Measurements from ENCODE around the gene INSIG2.
A peak's percentile ranks its signal among the peaks of the same experiment; 100 is the strongest.

The INSIG2 gene

DNA sequence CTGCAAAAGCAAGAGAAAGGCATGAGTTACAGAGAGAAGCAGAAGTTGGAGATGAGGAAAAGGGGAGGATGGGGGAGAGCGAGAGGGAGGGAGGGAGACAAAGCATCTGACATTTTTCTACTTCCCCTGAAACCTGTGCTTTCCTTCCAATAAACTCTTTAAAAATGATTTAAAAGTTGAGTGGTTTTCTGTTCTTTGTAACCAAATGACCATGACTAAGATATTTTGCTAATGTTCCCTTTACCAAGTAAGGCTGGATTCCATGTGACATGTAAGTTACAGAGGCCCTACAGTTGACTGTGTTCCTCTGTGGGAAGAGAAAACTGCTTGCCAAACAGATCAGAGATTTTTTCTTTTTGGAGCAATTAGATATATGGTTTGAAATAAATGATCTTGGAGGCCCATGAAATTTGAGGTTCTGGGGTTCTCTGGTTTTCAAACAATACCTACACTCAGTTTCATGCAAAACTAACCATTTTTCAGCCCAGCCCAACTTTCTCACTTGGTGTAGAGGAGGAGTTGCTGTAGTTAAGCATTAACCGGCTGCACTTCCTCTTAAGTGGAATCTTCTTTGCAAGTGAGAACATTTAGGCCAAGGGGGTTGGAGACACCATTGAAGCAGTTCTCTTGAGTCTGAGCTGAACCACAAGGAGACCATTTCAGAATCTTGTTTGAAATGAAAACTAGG lies 34.5 kb downstream of the INSIG2 start:
- no peaks in the 10 kb centered on the region for H3K27me3 ChIP-seq (ENCODE audit: control insufficient read depth in 5 of 5, insufficient read depth in 4 of 5, low read length in 5 of 5)
- peak overlapping the region; percentile 81 for H3K27ac ChIP-seq (ENCODE audit: low read depth, low read length)
- H3K4me3 ChIP-seq (ENCODE audit: low read depth in 1 of 5, low read length in 5 of 5): no peak overlapping the region

DNA sequence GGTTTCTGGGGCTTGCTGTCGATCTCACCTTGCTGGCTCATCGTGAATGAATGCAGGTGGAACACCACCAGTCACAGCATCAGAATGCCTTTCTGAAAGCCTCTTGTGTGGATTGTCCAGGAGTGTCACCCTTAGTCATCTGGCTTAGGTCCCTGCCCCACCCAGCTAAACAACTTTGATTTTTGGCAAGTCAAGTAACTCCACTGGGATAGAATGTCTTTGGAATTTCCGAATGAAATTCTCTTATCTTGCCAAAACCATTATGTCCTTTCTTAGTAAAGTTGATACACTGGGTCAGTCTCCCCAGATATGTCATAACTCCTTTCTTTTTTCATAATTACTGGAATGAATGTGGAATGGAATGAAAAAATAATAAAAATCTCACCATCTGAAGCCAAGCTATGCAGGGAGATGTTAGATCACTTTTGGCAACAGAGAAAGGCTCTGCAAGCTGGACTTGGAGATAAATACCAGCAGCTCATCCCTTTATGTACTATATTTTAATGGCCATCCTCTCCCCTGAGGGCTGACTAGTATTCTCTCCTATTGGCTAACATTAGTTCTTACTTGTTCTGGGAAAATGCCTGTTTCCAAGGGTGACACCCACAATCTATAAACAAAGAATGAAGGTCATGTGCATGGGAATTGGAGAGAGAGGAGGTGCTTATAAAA lies 35.4 kb downstream of the INSIG2 start:
- H3K4me1 ChIP-seq (ENCODE audit: control insufficient read depth in 5 of 5, insufficient read depth in 5 of 5, low read length in 5 of 5): peaks cover 2 to 39% (median 30%) of the 10 kb centered on the region in 5 donors
- peak overlapping the region; percentile 81 for H3K27ac ChIP-seq (ENCODE audit: low read depth, low read length)
- no peak overlapping the region for H3K4me3 ChIP-seq (ENCODE audit: low read depth in 1 of 5, low read length in 5 of 5)
- no peaks in the 10 kb centered on the region for H3K27me3 ChIP-seq (ENCODE audit: control insufficient read depth in 5 of 5, insufficient read depth in 4 of 5, low read length in 5 of 5)
- H3K36me3 ChIP-seq (ENCODE audit: control insufficient read depth in 5 of 5, insufficient read depth in 5 of 5, low read length in 5 of 5): no peaks in the 10 kb centered on the region
- H3K9me3 ChIP-seq (ENCODE audit: control insufficient read depth in 5 of 5, low read length in 5 of 5): no peaks in the 10 kb centered on the region
- peak overlapping the region in 1 of 5 donors; percentile 22 for H3K9ac ChIP-seq (ENCODE audit: low read length in 5 of 5)

More for the DNA sequence above, 34.5 kb downstream of the INSIG2 start:
- Histone ChIP-seq H3K4me1 (ENCODE audit: control insufficient read depth in 5 of 5, insufficient read depth in 5 of 5, low read length in 5 of 5) (peaks cover 2 to 39% (median 30%) of the 10 kb centered on the region in 5 donors), H3K36me3 (ENCODE audit: control insufficient read depth in 5 of 5, insufficient read depth in 5 of 5, low read length in 5 of 5) (no peaks in the 10 kb centered on the region), H3K9me3 (ENCODE audit: control insufficient read depth in 5 of 5, low read length in 5 of 5) (no peaks in the 10 kb centered on the region), H3K9ac (ENCODE audit: low read length in 5 of 5) (peak overlapping the region in 1 of 5 donors; percentile 22)

DNA sequence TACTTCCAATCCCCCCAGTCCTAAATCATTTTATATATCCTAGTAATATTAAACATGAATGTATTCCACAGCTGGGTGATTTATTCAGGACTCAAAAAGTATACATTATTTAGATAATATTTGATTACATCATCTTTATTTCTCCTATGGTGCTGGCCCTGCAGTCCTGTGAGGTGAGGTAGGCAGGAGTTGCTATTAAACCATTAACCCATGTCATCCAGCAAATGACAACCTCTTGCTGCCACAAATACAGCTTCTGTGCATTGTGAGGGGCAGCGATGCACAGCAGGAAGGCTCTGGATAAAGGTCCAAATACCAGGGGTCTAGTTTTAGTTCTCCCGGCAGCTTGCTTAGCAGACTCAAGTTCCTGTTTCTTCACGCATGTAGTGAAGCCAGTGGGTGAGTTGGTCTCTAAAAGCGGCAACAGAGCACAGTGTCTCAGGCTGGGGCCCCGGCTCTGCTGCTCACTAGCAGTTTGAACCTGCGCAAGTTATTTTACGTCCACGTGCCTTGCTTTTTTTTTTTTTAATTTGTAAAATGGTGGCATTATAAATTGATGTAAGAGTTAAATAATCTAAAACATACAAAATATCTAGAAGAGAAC lies 36.1 kb downstream of the INSIG2 start:
- Histone ChIP-seq H3K9ac (ENCODE audit: low read length in 5 of 5) (no peak overlapping the region), H3K4me1 (ENCODE audit: control insufficient read depth in 5 of 5, insufficient read depth in 5 of 5, low read length in 5 of 5) (peaks cover 2 to 36% (median 28%) of the 10 kb centered on the region in 5 donors), H3K27ac (ENCODE audit: low read depth, low read length) (peak overlapping the region; percentile 81)

DNA sequence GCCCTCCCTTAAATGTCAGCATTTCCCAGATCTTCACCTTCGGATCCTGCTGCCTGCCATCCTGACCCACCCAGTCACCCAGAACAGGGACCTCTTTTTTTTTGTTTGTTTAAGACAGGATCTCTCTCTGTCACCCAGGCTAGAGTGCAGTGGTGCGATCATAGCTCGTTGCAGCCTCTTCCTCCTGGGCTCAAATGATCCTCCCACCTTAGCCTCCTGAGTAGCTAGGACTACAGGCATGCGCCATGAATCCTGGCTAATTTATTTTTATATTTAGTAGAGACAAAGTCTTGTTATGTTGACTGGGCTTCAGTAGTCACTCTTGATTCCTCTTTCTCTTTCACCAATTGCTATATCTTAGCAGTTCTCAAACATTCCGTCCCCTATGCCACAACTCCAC lies 39.0 kb downstream of the INSIG2 start:
- Histone ChIP-seq H3K4me3 (ENCODE audit: low read depth in 1 of 5, low read length in 5 of 5) (no peak overlapping the region), H3K9me3 (ENCODE audit: control insufficient read depth in 5 of 5, low read length in 5 of 5) (no peaks in the 10 kb centered on the region), H3K36me3 (ENCODE audit: control insufficient read depth in 5 of 5, insufficient read depth in 5 of 5, low read length in 5 of 5) (no peaks in the 10 kb centered on the region), H3K27ac (ENCODE audit: low read depth, low read length) (no peak overlapping the region), H3K4me1 (ENCODE audit: control insufficient read depth in 5 of 5, insufficient read depth in 5 of 5, low read length in 5 of 5) (peaks cover 2 to 23% (median 21%) of the 10 kb centered on the region in 5 donors), H3K9ac (ENCODE audit: low read length in 5 of 5) (no peak overlapping the region), H3K27me3 (ENCODE audit: control insufficient read depth in 5 of 5, insufficient read depth in 4 of 5, low read length in 5 of 5) (no peaks in the 10 kb centered on the region)

More for the DNA sequence above, 36.1 kb downstream of the INSIG2 start:
- Histone ChIP-seq H3K9me3 (ENCODE audit: control insufficient read depth in 5 of 5, low read length in 5 of 5) (no peaks in the 10 kb centered on the region), H3K4me3 (ENCODE audit: low read depth in 1 of 5, low read length in 5 of 5) (no peak overlapping the region), H3K36me3 (ENCODE audit: control insufficient read depth in 5 of 5, insufficient read depth in 5 of 5, low read length in 5 of 5) (no peaks in the 10 kb centered on the region), H3K27me3 (ENCODE audit: control insufficient read depth in 5 of 5, insufficient read depth in 4 of 5, low read length in 5 of 5) (no peaks in the 10 kb centered on the region)

DNA sequence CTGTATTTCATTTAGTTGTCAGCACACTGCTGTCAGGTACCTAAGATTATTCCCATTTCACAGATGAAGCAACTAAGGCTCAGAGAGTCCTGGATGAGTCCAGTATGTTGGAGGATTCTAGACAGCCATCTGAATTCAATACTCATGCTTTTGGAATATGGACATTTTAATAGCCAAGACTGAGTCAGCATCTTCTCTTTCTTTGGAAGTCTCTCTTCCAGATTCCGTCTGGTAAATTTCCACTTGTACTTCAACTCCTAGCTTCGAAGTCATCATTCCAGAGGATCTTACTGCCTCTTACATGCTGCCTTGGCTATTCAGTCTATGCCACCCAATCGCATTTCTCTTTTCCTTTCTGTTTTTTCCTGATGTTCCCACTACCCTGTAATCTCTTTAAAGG lies 40.6 kb downstream of the INSIG2 start:
- Histone ChIP-seq H3K27ac (ENCODE audit: low read depth, low read length) (no peak overlapping the region), H3K9me3 (ENCODE audit: control insufficient read depth in 5 of 5, low read length in 5 of 5) (no peaks in the 10 kb centered on the region), H3K9ac (ENCODE audit: low read length in 5 of 5) (no peak overlapping the region), H3K27me3 (ENCODE audit: control insufficient read depth in 5 of 5, insufficient read depth in 4 of 5, low read length in 5 of 5) (no peaks in the 10 kb centered on the region), H3K4me3 (ENCODE audit: low read depth in 1 of 5, low read length in 5 of 5) (no peak overlapping the region), H3K4me1 (ENCODE audit: control insufficient read depth in 5 of 5, insufficient read depth in 5 of 5, low read length in 5 of 5) (peaks cover 2 to 10% (median 8%) of the 10 kb centered on the region in 5 donors), H3K36me3 (ENCODE audit: control insufficient read depth in 5 of 5, insufficient read depth in 5 of 5, low read length in 5 of 5) (no peaks in the 10 kb centered on the region)

DNA sequence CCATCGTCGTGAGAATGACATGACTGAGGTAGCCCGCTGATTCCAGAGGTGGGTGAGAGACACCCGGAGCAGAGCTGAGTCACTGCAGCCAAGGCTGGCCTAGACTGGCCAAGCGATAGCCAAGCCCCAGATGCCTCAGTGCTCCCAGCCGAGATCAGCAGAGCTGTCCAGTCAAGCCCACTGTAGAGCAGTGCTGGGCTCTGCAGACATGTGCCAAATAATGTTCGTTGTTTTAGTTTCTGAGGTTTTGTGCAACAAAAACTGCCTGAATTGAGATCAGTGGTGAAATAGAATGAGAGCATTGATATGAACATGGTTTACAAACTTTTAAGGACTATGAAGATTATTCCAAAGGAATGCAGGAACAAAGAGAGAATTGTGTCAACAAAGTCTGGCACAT lies 42.1 kb downstream of the INSIG2 start:
- H3K4me1 ChIP-seq (ENCODE audit: control insufficient read depth in 5 of 5, insufficient read depth in 5 of 5, low read length in 5 of 5): peaks cover 0 to 2% (median 0%) of the 10 kb centered on the region in 5 donors
- no peak overlapping the region for H3K27ac ChIP-seq (ENCODE audit: low read depth, low read length)

DNA sequence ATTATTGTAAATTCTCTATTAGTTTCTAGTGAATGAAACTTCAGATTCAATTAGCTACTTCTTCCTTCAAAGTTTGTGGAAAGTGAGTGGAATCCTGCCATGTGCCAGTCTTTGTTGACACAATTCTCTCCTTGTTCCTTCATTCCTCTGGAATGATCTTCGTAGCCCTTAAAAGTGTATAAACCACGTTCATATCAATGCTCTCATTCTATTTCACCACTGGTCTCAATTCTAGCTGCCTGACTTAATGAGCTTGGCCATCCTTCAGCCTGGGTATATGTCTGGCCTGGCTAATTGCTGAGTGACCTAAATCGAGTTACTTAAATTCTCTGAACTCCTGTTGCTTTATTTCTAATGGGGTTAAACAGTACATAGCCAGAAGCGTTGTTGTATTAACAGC lies 43.5 kb downstream of the INSIG2 start:
- Histone ChIP-seq H3K4me1 (ENCODE audit: control insufficient read depth in 5 of 5, insufficient read depth in 5 of 5, low read length in 5 of 5) (peaks cover 0 to 2% (median 0%) of the 10 kb centered on the region in 5 donors), H3K9ac (ENCODE audit: low read length in 5 of 5) (no peak overlapping the region), H3K9me3 (ENCODE audit: control insufficient read depth in 5 of 5, low read length in 5 of 5) (no peaks in the 10 kb centered on the region), H3K27ac (ENCODE audit: low read depth, low read length) (no peak overlapping the region), H3K27me3 (ENCODE audit: control insufficient read depth in 5 of 5, insufficient read depth in 4 of 5, low read length in 5 of 5) (no peaks in the 10 kb centered on the region), H3K36me3 (ENCODE audit: control insufficient read depth in 5 of 5, insufficient read depth in 5 of 5, low read length in 5 of 5) (no peaks in the 10 kb centered on the region), H3K4me3 (ENCODE audit: low read depth in 1 of 5, low read length in 5 of 5) (no peak overlapping the region)

More for the DNA sequence above, 42.1 kb downstream of the INSIG2 start:
- Histone ChIP-seq H3K27me3 (ENCODE audit: control insufficient read depth in 5 of 5, insufficient read depth in 4 of 5, low read length in 5 of 5) (no peaks in the 10 kb centered on the region), H3K36me3 (ENCODE audit: control insufficient read depth in 5 of 5, insufficient read depth in 5 of 5, low read length in 5 of 5) (no peaks in the 10 kb centered on the region), H3K9me3 (ENCODE audit: control insufficient read depth in 5 of 5, low read length in 5 of 5) (no peaks in the 10 kb centered on the region), H3K9ac (ENCODE audit: low read length in 5 of 5) (no peak overlapping the region), H3K4me3 (ENCODE audit: low read depth in 1 of 5, low read length in 5 of 5) (no peak overlapping the region)

DNA sequence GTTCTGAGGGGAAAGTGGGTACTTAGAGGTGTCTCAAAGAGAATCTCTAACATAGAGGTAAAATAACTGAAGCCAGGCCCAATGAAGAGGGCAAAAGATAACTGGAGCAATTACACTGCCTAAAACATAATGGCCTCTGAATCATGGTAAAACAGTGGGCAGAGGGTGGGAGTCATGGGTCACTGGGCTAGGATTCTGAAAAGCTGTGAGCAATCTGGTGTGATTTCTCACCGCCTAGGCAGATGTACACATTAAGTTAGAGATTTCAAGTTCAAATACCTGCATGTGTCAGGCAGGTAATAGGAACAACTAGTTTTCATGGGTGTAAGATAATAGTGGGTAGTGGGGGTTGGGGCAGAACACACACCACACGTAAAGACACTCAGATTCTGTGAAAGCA lies 45.6 kb downstream of the INSIG2 start:
- Histone ChIP-seq H3K27ac (ENCODE audit: low read depth, low read length) (no peak overlapping the region), H3K4me3 (ENCODE audit: low read depth in 1 of 5, low read length in 5 of 5) (no peak overlapping the region), H3K27me3 (ENCODE audit: control insufficient read depth in 5 of 5, insufficient read depth in 4 of 5, low read length in 5 of 5) (no peaks in the 10 kb centered on the region), H3K9ac (ENCODE audit: low read length in 5 of 5) (no peak overlapping the region), H3K36me3 (ENCODE audit: control insufficient read depth in 5 of 5, insufficient read depth in 5 of 5, low read length in 5 of 5) (no peaks in the 10 kb centered on the region), H3K4me1 (ENCODE audit: control insufficient read depth in 5 of 5, insufficient read depth in 5 of 5, low read length in 5 of 5) (peaks cover 0 to 2% (median 0%) of the 10 kb centered on the region in 5 donors), H3K9me3 (ENCODE audit: control insufficient read depth in 5 of 5, low read length in 5 of 5) (no peaks in the 10 kb centered on the region)

DNA sequence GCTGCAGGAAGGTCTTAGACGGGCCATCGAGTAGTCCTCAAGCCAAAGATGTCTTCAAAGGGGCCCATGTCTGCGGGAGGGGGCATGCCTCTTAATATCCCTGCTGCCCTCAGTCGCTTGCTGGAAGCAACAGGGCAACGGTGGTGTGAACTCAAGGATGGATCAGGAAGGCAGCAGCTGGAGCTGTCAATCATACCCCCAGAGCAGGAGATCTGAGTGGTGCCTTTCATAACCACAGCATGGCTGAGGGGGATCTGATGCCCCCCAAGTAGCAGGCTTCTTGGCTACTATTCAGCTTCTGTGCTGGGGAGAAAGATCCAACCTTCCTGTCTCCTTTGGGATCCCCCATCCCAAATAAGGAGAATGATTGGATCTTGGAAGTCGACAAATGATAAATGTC lies 46.4 kb downstream of the INSIG2 start:
- Histone ChIP-seq H3K27ac (ENCODE audit: low read depth, low read length) (no peak overlapping the region), H3K9me3 (ENCODE audit: control insufficient read depth in 5 of 5, low read length in 5 of 5) (no peaks in the 10 kb centered on the region), H3K27me3 (ENCODE audit: control insufficient read depth in 5 of 5, insufficient read depth in 4 of 5, low read length in 5 of 5) (no peaks in the 10 kb centered on the region), H3K36me3 (ENCODE audit: control insufficient read depth in 5 of 5, insufficient read depth in 5 of 5, low read length in 5 of 5) (no peaks in the 10 kb centered on the region), H3K4me3 (ENCODE audit: low read depth in 1 of 5, low read length in 5 of 5) (no peak overlapping the region), H3K4me1 (ENCODE audit: control insufficient read depth in 5 of 5, insufficient read depth in 5 of 5, low read length in 5 of 5) (peaks cover 0 to 2% (median 0%) of the 10 kb centered on the region in 5 donors), H3K9ac (ENCODE audit: low read length in 5 of 5) (no peak overlapping the region)

DNA sequence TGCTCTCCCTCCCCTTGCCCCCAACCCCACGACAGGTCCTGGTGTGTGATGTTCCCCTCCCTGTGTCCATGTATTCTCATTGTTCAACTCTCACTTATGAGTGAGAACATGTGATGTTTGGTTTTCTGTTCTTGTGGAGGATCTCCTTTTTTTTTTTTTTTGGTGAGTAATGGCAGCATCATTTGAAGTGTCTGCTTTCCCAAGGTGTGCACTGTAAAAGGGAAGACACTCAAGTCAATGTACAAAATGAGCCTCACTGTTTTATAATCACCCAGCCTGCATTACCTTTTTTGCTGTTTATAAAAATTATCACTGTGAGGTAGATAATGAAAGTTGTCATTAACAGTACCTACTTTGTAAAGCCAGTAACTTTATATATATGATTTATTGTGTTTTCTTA lies 56.9 kb downstream of the INSIG2 start:
- Histone ChIP-seq H3K27me3 (ENCODE audit: control insufficient read depth in 5 of 5, insufficient read depth in 4 of 5, low read length in 5 of 5) (peaks cover 0 to 2% (median 0%) of the 10 kb centered on the region in 5 donors), H3K36me3 (ENCODE audit: control insufficient read depth in 5 of 5, insufficient read depth in 5 of 5, low read length in 5 of 5) (no peaks in the 10 kb centered on the region), H3K27ac (ENCODE audit: low read depth, low read length) (no peak overlapping the region), H3K4me3 (ENCODE audit: low read depth in 1 of 5, low read length in 5 of 5) (no peak overlapping the region), H3K4me1 (ENCODE audit: control insufficient read depth in 5 of 5, insufficient read depth in 5 of 5, low read length in 5 of 5) (no peaks in the 10 kb centered on the region), H3K9me3 (ENCODE audit: control insufficient read depth in 5 of 5, low read length in 5 of 5) (no peaks in the 10 kb centered on the region), H3K9ac (ENCODE audit: low read length in 5 of 5) (no peak overlapping the region)

Data from subcutaneous abdominal adipose tissue (tissue), 5 donors.